ENCODE measurements around the gene CDK5RAP2. TPM values are rescaled to one million over a fixed set of nuclear protein-coding genes. Genes with fewer than 3 reads are reported as not detected.

CDK5RAP2 gene
- total RNA-seq, 2 experiments from 2014 or later, result 75.3 to 75.9 TPM

- Mint-ChIP-seq H3K9me3 (no peaks in the 10 kb centered on the region), H3K4me1 (ENCODE audit: low read depth) (peaks cover 23% of the 10 kb centered on the region), H3K27me3 (no peaks in the 10 kb centered on the region), H3K27ac (no peak overlapping the region), H3K4me3 (no peak overlapping the region), H3K36me3 (peaks cover 56% of the 10 kb centered on the region)
- no peak for DNase-seq
- ChIA-PET POLR2A (no interaction called here), CTCF (no interaction called here)
- intact Hi-C loops (cut with micrococcal nuclease), result no loop called here
These were observed 130.4 kb downstream of the CDK5RAP2 start for GRCh38 chr9:120449566-120449965.

GRCh38 chr9:120447959-120448500 lies 131.9 kb downstream of the CDK5RAP2 start:
- Mint-ChIP-seq H3K27ac (no peak overlapping the region), H3K9me3 (no peaks in the 10 kb centered on the region)
- CTCF ChIA-PET, result no interaction called here

GRCh38 chr9:120446671-120447070 lies 133.3 kb downstream of the CDK5RAP2 start:
- H3K9me3 Mint-ChIP-seq, result no peaks in the 10 kb centered on the region
- ChIA-PET CTCF (no interaction called here), POLR2A (no interaction called here)
- peaks cover 50% of the 10 kb centered on the region for H3K36me3 Mint-ChIP-seq
- H3K27me3 Mint-ChIP-seq, result no peaks in the 10 kb centered on the region
- no peak for DNase-seq
- H3K4me3 Mint-ChIP-seq, result no peak overlapping the region
- H3K4me1 Mint-ChIP-seq (ENCODE audit: low read depth), result peaks cover 23% of the 10 kb centered on the region
- intact Hi-C loops (cut with micrococcal nuclease), result no loop called here
- no peak overlapping the region for H3K27ac Mint-ChIP-seq

More at GRCh38 chr9:120447959-120448500, 131.9 kb downstream of the CDK5RAP2 start:
- no peak for DNase-seq
- Mint-ChIP-seq H3K4me3 (no peak overlapping the region), H3K27me3 (no peaks in the 10 kb centered on the region), H3K36me3 (peaks cover 53% of the 10 kb centered on the region), H3K4me1 (ENCODE audit: low read depth) (peaks cover 23% of the 10 kb centered on the region)
- intact Hi-C loops (cut with micrococcal nuclease), result no loop called here
- POLR2A ChIA-PET, result no interaction called here

- no peak for DNase-seq
- Mint-ChIP-seq H3K9me3 (no peaks in the 10 kb centered on the region), H3K36me3 (peaks cover 56% of the 10 kb centered on the region), H3K4me1 (ENCODE audit: low read depth) (peaks cover 15% of the 10 kb centered on the region), H3K27me3 (no peaks in the 10 kb centered on the region), H3K4me3 (no peak overlapping the region), H3K27ac (no peak overlapping the region)
- CTCF ChIA-PET, result interaction anchor here (1.1 kb wide), 1 partner anchor 33 kb away, joined by 5 read pairs; no protein-coding TSS in a partner anchor
- intact Hi-C loops (cut with micrococcal nuclease), result no loop called here
- POLR2A ChIA-PET, result no interaction called here
These were observed 136.0 kb downstream of the CDK5RAP2 start for GRCh38 chr9:120443976-120444375.

GRCh38 chr9:120443489-120443888 lies 136.5 kb downstream of the CDK5RAP2 start:
- H3K4me1 Mint-ChIP-seq (ENCODE audit: low read depth), result peaks cover 10% of the 10 kb centered on the region
- H3K9me3 Mint-ChIP-seq, result no peaks in the 10 kb centered on the region
- intact Hi-C loops (cut with micrococcal nuclease), result no loop called here
- ChIA-PET POLR2A (no interaction called here), CTCF (interaction anchor here (1.1 kb wide), 1 partner anchor 33 kb away, joined by 5 read pairs; no protein-coding TSS in a partner anchor)
- H3K4me3 Mint-ChIP-seq, result no peak overlapping the region
- H3K36me3 Mint-ChIP-seq, result peaks cover 57% of the 10 kb centered on the region
- H3K27me3 Mint-ChIP-seq, result no peaks in the 10 kb centered on the region
- no peak for DNase-seq
- no peak overlapping the region for H3K27ac Mint-ChIP-seq

GRCh38 chr9:120442308-120442995 lies 137.5 kb downstream of the CDK5RAP2 start:
- Mint-ChIP-seq H3K36me3 (peaks cover 55% of the 10 kb centered on the region), H3K9me3 (no peaks in the 10 kb centered on the region), H3K4me3 (no peak overlapping the region), H3K27me3 (no peaks in the 10 kb centered on the region), H3K27ac (no peak overlapping the region), H3K4me1 (ENCODE audit: low read depth) (peaks cover 13% of the 10 kb centered on the region)
- intact Hi-C loops (cut with micrococcal nuclease), result no loop called here
- ChIA-PET CTCF (interaction anchor here (1.0 kb wide), 1 partner anchor 103 kb away, joined by 3 read pairs; no protein-coding TSS in a partner anchor), POLR2A (no interaction called here)
- no peak for DNase-seq

GRCh38 chr9:120441426-120442307 lies 138.3 kb downstream of the CDK5RAP2 start:
- POLR2A ChIA-PET, result no interaction called here
- Mint-ChIP-seq H3K36me3 (peaks cover 54% of the 10 kb centered on the region), H3K9me3 (no peaks in the 10 kb centered on the region), H3K27ac (no peak overlapping the region), H3K4me3 (no peak overlapping the region), H3K27me3 (no peaks in the 10 kb centered on the region), H3K4me1 (ENCODE audit: low read depth) (peaks cover 8% of the 10 kb centered on the region)
- intact Hi-C loops (cut with micrococcal nuclease), result no loop called here
- DNase-seq, result no peak
- CTCF ChIA-PET, result interaction anchor here (1.0 kb wide), 1 partner anchor 104 kb away, joined by 3 read pairs; no protein-coding TSS in a partner anchor

GRCh38 chr9:120440791-120441190 lies 139.2 kb downstream of the CDK5RAP2 start:
- H3K4me3 Mint-ChIP-seq, result no peak overlapping the region
- H3K36me3 Mint-ChIP-seq, result peaks cover 54% of the 10 kb centered on the region
- H3K4me1 Mint-ChIP-seq (ENCODE audit: low read depth), result peaks cover 5% of the 10 kb centered on the region
- H3K9me3 Mint-ChIP-seq, result no peaks in the 10 kb centered on the region
- intact Hi-C loops (cut with micrococcal nuclease), result no loop called here
- DNase-seq, result no peak
- H3K27me3 Mint-ChIP-seq, result no peaks in the 10 kb centered on the region
- no peak overlapping the region for H3K27ac Mint-ChIP-seq
- POLR2A ChIA-PET, result no interaction called here
- CTCF ChIA-PET, result no interaction called here

- no peak for DNase-seq
- ChIA-PET CTCF (interaction anchor here (1.6 kb wide), 1 partner anchor 18 kb away, joined by 4 read pairs; no protein-coding TSS in a partner anchor), POLR2A (no interaction called here)
- no peaks in the 10 kb centered on the region for H3K27me3 Mint-ChIP-seq
- H3K4me3 Mint-ChIP-seq, result no peak overlapping the region
- no peaks in the 10 kb centered on the region for H3K9me3 Mint-ChIP-seq
- H3K36me3 Mint-ChIP-seq, result peaks cover 56% of the 10 kb centered on the region
- intact Hi-C loops (cut with micrococcal nuclease), result no loop called here
- H3K27ac Mint-ChIP-seq, result no peak overlapping the region
- H3K4me1 Mint-ChIP-seq (ENCODE audit: low read depth), result peaks cover 5% of the 10 kb centered on the region
These were observed 140.0 kb downstream of the CDK5RAP2 start for GRCh38 chr9:120439926-120440325.

GRCh38 chr9:120438836-120439546 lies 141.0 kb downstream of the CDK5RAP2 start:
- H3K9me3 Mint-ChIP-seq, result no peaks in the 10 kb centered on the region
- CTCF ChIA-PET, result interaction anchor here (0.6 to 1.6 kb wide), 5 partner anchors 13 to 908 kb away, joined by 3 to 4 read pairs (median 3); no protein-coding TSS in a partner anchor
- peak; percentile 22 for DNase-seq
- H3K36me3 Mint-ChIP-seq, result peaks cover 62% of the 10 kb centered on the region
- H3K4me1 Mint-ChIP-seq (ENCODE audit: low read depth), result peaks cover 5% of the 10 kb centered on the region
- H3K27ac Mint-ChIP-seq, result no peak overlapping the region
- intact Hi-C loops (cut with micrococcal nuclease), result no loop called here
- no peak overlapping the region for H3K4me3 Mint-ChIP-seq
- no peaks in the 10 kb centered on the region for H3K27me3 Mint-ChIP-seq
- POLR2A ChIA-PET, result interaction anchor here (0.6 kb wide), 1 partner anchor 271 kb away, joined by 3 read pairs; no protein-coding TSS in a partner anchor

- no peak overlapping the region for H3K27ac Mint-ChIP-seq
- no peaks in the 10 kb centered on the region for H3K27me3 Mint-ChIP-seq
- no peaks in the 10 kb centered on the region for H3K9me3 Mint-ChIP-seq
- peaks cover 5% of the 10 kb centered on the region for H3K4me1 Mint-ChIP-seq (ENCODE audit: low read depth)
- POLR2A ChIA-PET, result interaction anchor here (0.6 kb wide), 1 partner anchor 272 kb away, joined by 3 read pairs; no protein-coding TSS in a partner anchor
- intact Hi-C loops (cut with micrococcal nuclease), result no loop called here
- H3K36me3 Mint-ChIP-seq, result peaks cover 60% of the 10 kb centered on the region
- no peak for DNase-seq
- no peak overlapping the region for H3K4me3 Mint-ChIP-seq
- CTCF ChIA-PET, result interaction anchor here (0.9 to 1.6 kb wide), 5 partner anchors 14 to 44 kb away, joined by 3 to 4 read pairs (median 3); no protein-coding TSS in a partner anchor
These were observed 141.9 kb downstream of the CDK5RAP2 start for GRCh38 chr9:120438111-120438510.
